Dermis microvascular lymphatic vessel endothelial cell (primary cell): ENCODE measurements around the gene SF1. TPM values are rescaled to one million over a fixed set of nuclear protein-coding genes. Genes with fewer than 3 reads are reported as not detected.

Experiments used
- DNase-seq, 2 donors: peaks; one replicate each; pipeline versions ENCODE4 v3.0.0 to v3.0.0-alpha.2; 2010; ENCODE audit warnings: low read depth in 2 of 2
- total RNA-seq: library from RNA; depleted of rRNA; stranded (reverse); fragments of >200 nt; gene quantifications from 2 replicates; pipeline ENCODE4 v1.2.1, GENCODE V29; 2014

SF1 gene
- total RNA-seq, 1 donor from 2014 or later: 44.4 TPM

- DNase-seq: no peak
Measured at GRCh38 chr11:64724863-64725532, 53.3 kb downstream of the SF1 start.

DNA sequence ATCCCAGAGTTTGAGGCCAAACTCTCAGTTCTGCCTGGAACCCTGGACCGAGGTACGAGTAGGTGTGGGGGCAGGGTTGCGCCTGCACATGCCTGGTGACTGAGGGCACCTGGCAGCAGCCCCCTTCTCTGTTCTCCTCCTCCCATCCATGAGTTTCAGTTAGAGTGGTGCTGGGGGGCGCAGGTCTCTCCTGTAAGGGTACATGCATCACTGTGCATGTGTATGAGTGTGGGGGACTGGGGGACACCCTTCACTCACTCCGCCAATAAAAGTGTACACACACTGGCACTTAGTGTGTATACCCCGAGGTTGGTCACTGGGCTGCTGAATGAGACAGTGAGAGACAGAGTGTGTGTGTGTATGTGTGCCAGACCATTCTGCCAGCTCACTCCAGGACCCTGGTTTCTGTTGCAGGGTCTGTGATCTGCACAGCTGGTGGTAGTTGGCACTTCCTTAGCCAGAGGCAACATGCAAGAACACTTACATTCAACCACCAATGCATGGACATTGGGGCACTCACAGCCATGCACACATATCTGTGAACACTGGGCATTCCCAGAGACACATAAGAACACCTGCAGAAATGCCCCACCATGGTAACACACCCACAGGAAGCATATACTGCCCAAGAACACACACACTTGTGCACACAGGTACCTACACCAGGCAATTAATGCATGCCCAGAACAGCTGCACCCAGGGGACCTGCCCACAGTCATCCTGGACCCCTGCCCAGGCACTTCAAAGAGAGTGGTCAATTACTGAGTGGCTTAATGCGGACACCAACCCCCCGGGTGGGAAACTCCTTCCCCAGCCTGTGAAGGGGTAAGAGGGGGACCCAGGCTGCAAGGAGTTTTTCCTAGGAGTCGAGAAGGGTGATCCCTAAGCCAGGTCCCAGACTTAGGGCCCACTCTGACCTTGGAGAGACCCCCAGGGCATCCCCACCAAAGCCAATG is 54.2 kb downstream of the SF1 start:
- DNase-seq: no peak

DNA sequence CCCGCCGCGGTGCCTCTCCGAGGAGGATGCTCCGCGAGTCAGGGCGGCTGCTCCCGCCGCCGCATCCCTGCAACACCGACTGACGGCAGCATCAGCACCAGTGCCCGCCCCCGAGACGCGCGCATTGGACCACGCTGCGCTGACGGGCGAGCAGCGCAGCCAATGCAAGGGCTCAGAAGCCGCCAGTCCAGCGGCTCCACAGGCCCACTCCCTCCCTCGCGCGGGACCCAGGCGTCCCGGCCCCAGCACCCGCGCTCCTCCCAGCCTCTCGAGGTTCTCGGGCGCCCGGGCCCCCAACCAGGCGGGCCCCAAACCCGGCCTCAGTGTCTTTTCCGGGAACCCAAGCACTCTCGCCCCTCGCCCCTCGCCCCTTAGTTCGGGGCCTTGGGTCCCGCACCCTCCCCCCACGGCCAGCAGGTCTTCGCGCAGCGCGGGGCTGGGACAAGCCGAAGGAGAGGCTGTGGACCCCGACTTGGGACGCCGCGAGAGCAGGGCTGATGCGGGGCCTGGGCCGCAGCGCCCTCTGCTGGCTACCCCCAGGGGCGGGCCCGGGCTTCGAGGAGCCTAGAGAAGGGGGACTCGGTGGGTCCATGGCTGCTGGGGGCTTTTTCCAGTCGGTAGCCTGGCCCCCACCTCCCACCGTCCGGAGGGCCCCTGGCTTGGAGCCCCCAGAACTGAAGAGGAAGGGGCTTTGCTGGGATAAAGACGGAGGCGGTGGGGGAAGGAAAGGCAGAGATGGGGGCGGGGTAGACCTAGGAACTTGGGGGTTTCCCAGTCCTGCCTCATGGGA is 55.0 kb downstream of the SF1 start, which contains the start of gene NRXN2:
TSS of gene NRXN2 (minus strand) at position 81 of the 790 bp plus-strand sequence. CDS start 9,498 bp downstream, outside the sequence.
- DNase-seq: peak; percentile 44 to 78

DNA sequence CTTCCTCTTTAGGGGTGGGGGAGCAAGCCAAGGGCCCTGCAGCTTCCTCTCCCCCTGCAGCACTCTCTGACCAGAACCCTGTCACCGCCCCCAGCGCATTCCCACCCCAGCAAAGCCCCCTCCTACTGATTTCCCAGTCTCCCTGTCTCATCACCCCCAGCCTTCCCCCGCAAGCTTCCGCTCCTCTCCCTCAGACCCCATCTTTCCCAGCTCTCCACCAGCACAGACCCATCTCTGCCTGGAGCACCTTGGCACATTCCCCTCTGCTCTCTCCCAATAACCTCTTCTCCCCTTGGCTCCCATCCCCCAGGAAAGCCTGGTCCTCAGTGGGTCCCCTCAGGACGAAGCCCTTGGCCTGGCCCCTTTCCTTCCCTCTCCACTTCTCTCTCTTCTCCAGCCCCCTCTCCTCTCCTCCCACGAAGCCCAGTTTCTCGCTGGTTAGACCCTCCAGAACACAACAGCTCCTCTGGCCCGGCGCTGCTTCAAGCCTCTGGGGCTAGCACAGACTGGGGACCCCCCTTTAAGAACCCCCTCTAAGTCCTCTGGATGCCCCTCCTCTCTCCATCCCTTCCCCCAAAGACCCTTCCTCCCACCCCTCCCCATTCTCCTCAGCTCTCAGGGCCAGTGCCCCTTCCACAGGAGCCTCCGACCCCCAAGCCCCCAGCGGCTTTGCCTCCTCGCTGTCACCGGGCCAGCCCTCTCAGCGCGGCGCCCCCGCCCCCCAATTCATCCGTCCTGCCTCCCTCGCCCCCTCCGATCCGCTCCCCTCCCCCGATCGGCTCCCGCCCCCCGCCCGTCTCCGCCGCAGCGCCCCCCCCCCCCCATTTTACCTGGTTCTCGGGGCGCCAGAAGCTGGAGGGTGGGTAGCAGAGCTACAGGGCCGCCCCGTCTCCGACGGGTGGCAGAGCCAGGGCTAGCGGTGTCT is 55.9 kb downstream of the SF1 start:
- no peak for DNase-seq

DNA sequence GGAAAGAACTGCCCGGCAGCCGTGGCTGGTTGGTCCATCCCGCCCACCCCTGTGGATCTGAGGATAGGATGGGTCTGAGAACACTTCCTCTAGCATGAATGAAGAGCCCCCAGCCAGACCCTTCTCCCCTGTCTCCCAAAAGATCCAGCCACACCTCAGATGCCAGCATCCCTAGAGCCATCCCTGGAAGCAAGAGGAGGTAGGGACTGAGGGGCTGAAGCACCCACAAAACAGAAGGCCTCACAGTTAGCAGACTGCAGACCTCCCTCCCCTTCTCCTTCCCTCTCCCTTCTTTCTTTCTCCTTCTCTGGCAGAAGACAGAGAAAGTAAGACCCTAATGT is 57.0 kb downstream of the SF1 start:
- no peak for DNase-seq

GRCh38 chr11:64720640-64721358 is 57.5 kb downstream of the SF1 start:
- no peak for DNase-seq

GRCh38 chr11:64720167-64720566 is 58.2 kb downstream of the SF1 start:
- DNase-seq: no peak

GRCh38 chr11:64719406-64719805 is 58.9 kb downstream of the SF1 start:
- DNase-seq: no peak

- DNase-seq: no peak
Measured at GRCh38 chr11:64718780-64719124, 59.6 kb downstream of the SF1 start.

DNA sequence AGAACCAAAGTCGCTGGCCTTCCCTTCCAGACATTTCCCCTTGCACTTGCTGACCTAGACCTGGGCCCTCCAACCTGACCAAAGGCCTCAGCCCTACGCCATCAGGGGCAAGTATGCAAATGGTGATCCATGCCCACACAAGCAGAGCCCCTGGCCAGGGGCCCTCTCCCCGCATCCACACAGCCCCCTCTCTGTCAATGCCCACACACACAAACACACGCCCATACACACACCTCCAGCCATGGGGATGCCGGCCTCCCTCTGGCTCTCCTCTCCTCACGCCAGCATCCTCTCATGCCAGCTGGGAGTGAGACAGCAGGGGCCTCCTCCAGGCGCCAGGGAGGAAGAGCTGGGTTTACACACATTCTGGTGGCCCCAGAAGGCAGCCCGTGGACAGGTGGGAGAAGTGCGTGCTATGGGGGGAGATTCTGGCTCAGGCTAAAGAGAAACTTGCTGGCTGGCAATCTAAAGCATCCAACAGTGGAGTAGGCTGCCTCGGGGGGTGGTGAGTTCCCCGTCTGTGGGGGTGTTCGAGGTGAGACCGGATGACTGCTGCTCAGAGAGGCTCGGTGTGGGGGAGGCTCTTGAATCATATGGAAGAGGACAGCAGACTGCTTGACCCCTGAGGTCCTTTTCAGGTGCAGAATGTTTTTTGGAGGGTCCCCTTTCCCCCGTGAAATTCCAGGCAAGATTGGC is 60.1 kb downstream of the SF1 start:
- DNase-seq: no peak

- no peak for DNase-seq
Measured at GRCh38 chr11:64717268-64717578, 61.1 kb downstream of the SF1 start.

DNA sequence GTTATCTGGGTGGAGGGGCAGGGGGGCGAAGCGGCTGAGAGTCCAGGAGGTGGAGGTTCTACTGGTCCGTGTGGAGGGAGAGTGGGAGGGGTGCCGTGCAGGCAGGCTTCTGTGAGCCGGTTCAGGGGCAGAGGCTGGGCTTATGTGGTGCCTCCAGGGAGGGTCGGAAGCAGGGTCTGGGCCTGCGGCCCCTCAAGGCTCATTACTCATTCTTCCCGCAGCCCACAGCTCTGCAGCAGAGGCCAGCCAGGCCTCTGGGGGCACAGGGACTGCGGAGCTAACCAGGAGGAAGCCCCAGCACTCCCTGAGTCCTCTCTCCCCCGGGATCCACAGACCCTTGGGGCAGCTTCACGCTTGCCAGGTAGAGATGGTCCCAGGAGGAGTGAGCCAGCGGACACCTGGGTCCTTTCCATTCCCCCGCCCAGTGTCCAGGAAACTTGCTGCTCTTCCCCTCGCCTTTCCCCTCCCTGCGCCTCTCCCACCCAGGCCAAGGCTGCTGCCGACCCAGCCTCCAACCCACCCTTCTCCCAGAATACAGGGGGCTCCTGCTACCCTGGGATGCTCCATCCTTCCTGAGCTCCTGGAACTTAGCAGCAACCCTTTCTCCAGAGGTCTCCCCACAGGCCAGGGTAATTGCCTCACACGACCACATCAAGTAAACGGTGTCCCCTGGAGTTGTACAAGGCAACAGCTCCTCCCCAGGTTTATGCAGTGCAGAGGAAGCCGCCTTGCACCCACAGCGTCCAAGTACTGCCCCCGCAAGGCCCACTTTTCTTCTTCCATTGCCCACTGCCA is 61.7 kb downstream of the SF1 start:
- DNase-seq: no peak

- DNase-seq: no peak
Measured at GRCh38 chr11:64715756-64716472, 62.4 kb downstream of the SF1 start.

DNA sequence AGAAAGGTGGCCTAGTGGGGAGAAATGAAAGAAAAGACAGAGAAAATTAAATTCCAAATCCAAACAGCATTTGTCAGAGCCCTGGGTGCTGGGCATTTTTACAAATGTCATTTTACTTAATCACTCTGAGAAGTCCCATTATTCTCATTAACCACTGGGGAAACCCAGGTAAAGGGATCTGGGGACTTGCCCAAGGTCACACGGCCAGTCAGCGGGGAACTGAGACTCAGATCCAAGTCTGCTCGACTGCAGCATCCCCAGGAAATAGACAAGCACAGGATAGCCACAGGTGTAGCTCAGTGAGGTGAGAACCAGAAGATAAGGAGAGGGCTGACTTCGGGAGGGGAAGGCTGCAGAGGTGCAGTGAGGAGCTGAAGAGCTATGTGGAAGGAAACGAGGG is 63.2 kb downstream of the SF1 start:
- DNase-seq: no peak

DNA sequence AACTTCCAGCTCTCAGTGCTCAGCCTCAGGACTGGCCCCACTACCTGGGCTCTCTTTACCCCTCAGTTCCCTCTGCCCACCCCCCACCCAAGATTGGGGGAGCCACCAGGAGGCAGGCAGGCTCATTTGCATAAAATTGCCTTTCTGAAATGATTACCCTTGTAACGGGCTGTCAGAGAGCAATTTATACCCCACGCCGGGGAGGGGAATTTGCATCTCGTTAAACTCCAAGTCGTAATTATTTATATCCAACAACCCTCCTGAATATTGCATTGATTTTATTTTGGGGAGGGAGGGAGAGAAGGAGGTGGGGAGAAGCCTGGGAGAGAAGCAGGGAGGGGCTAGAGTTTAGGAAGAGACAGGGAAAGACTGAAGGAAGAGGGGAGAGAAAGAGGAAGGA is 63.7 kb downstream of the SF1 start:
- no peak for DNase-seq
